Measurements from ENCODE around the gene RETREG3.

The RETREG3 gene

GRCh38 chr17:42537156-42537805 is 71.9 kb downstream of the RETREG3 start:
- in situ Hi-C loops (cut with HindIII; ENCODE audit: low sequenced_read_pairs): no loop called here

- in situ Hi-C loops (cut with HindIII; ENCODE audit: low sequenced_read_pairs): no loop called here
Observed at GRCh38 chr17:42536372-42537155, 72.6 kb downstream of the RETREG3 start.

- in situ Hi-C loops (cut with HindIII; ENCODE audit: low sequenced_read_pairs): no loop called here
Observed at GRCh38 chr17:42536048-42536371, 73.2 kb downstream of the RETREG3 start, which contains the start of gene NAGLU. TSS of gene NAGLU (plus strand) at chr17:42536241. CDS start at chr17:42536273, 32 bp downstream.

GRCh38 chr17:42535155-42536047 is 73.8 kb downstream of the RETREG3 start:
- in situ Hi-C loops (cut with HindIII; ENCODE audit: low sequenced_read_pairs): no loop called here

GRCh38 chr17:42531455-42532354 is 77.5 kb downstream of the RETREG3 start:
- in situ Hi-C loops (cut with HindIII; ENCODE audit: low sequenced_read_pairs): no loop called here

GRCh38 chr17:42530952-42531454 is 78.2 kb downstream of the RETREG3 start:
- in situ Hi-C loops (cut with HindIII; ENCODE audit: low sequenced_read_pairs): no loop called here
